Mesendoderm (in vitro differentiated cells): ENCODE measurements around the gene APBB2.
A peak's percentile ranks its signal among the peaks of the same experiment; 100 is the strongest.

Source experiments
- DNase-seq: peaks from one replicate; pipeline ENCODE4 v3.0.0; 2013
- H2AK5ac ChIP-seq: 2 replicates; pipeline ENCODE4 v1.6.1; 2013; ENCODE audit warnings: low read length, inconsistent platforms
- H2BK120ac ChIP-seq: 2 replicates; pipeline ENCODE4 v1.6.1; 2013; ENCODE audit warnings: low read depth, mild to moderate bottlenecking, low read length, moderate library complexity, mixed read lengths
- H2BK15ac ChIP-seq: replicated peaks from 2 replicates; pipeline ENCODE4 v1.6.1; 2013; ENCODE audit warnings: low read depth, mild to moderate bottlenecking, moderate library complexity
- H2BK5ac ChIP-seq: 2 replicates; pipeline ENCODE4 v1.6.1; 2013; ENCODE audit warnings: low read length, inconsistent platforms
- H3K18ac ChIP-seq: 2 replicates; pipeline ENCODE4 v1.6.1; 2013; ENCODE audit warnings: mild to moderate bottlenecking, low read length, mixed read lengths
- H3K23ac ChIP-seq: one replicate; pipeline ENCODE4 v1.6.1; 2013; ENCODE audit warnings: low read length
- H3K27ac ChIP-seq: 2 replicates; pipeline ENCODE4 v1.5.1; 2013; ENCODE audit warnings: low read depth, mild to moderate bottlenecking, inconsistent platforms, low read length, moderate library complexity
- H3K27me3 ChIP-seq: 2 replicates; pipeline ENCODE4 v1.6.1; 2013; ENCODE audit warnings: low read length, control low read depth, mild to moderate bottlenecking, inconsistent platforms; ENCODE audit not compliant: insufficient read depth, poor library complexity
- H3K36me3 ChIP-seq: 2 replicates; pipeline ENCODE4 v1.6.1; 2013; ENCODE audit warnings: low read length, inconsistent platforms; ENCODE audit not compliant: control insufficient read depth, insufficient read depth
- H3K4ac ChIP-seq: one replicate; pipeline ENCODE4 v1.6.1; 2013; ENCODE audit warnings: low read depth, mild to moderate bottlenecking, low read length, moderate library complexity
- H3K4me1 ChIP-seq: 2 replicates; pipeline ENCODE4 v1.6.1; 2013; ENCODE audit warnings: low read depth, low read length, inconsistent platforms; ENCODE audit not compliant: control insufficient read depth
- H3K4me2 ChIP-seq: 2 replicates; pipeline ENCODE4 v1.6.1; 2013; ENCODE audit warnings: low read length
- H3K4me3 ChIP-seq: 2 replicates; pipeline ENCODE4 v1.5.1; 2013; ENCODE audit warnings: mild to moderate bottlenecking, low read length
- H3K56ac ChIP-seq: one replicate; pipeline ENCODE4 v1.6.1; 2013; ENCODE audit warnings: low read length
- H3K79me1 ChIP-seq: 2 replicates; pipeline ENCODE4 v1.6.1; 2013; ENCODE audit warnings: low read length, inconsistent platforms
- H3K79me2 ChIP-seq: 2 replicates; pipeline ENCODE4 v1.6.1; 2013; ENCODE audit warnings: mild to moderate bottlenecking, low read length; ENCODE audit not compliant: control insufficient read depth, insufficient read depth
- H3K9ac ChIP-seq: 2 replicates; pipeline ENCODE4 v1.6.1; 2013; ENCODE audit warnings: low read length, inconsistent platforms
- H4K5ac ChIP-seq: one replicate; pipeline ENCODE4 v1.6.1; 2013; ENCODE audit warnings: low read length
- H4K8ac ChIP-seq: one replicate; pipeline ENCODE4 v1.6.1; 2013; ENCODE audit warnings: low read depth, mild to moderate bottlenecking, control low read depth, low read length, moderate library complexity
- WGBS: extraction: QIAGEN DNeasy Blood & Tissue Kit; methylation state at CpG from one replicate; pipeline ENCODE4 v1.1.7; 2013; ENCODE audit warnings: low lambda C conversion rate, missing lambda C conversion rate; ENCODE audit not compliant: insufficient coverage; ENCODE audit errors: extremely low coverage; 5-methylcytosine and 5-hydroxymethylcytosine counted together

The APBB2 gene

DNA sequence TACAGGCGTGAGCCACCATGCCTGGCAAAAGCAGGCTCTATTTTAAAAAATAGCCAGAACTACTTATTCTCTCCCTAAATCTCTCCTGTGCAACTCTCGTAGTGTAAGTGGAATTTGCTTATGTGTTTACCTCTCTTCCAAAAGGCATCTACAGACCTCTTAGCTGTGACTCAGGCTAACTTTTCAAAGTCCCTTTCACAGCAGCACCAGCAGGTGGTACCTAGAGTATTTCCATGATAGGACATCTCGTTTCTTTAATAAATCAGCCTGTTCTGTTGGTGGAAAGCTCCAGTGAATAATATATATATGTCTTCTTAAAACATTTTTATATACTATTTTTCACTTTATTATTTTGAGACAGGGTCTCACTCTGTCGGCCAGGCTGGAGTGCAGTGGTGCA is 375.6 kb downstream of the APBB2 start:
- H3K4me1 ChIP-seq: peaks cover 2% of the 10 kb centered on the region
- no peak overlapping the region for H3K4me3 ChIP-seq
- H3K4me2 ChIP-seq: no peak overlapping the region
- no peaks in the 10 kb centered on the region for H3K36me3 ChIP-seq
- WGBS: no CpG with 5 or more reads among the region's 4 CpGs
- H3K79me2 ChIP-seq: peaks cover 8% of the 10 kb centered on the region
- no peak overlapping the region for H4K8ac ChIP-seq
- H3K18ac ChIP-seq: no peak overlapping the region
- no peak overlapping the region for H2AK5ac ChIP-seq
- DNase-seq: peak; percentile 50
- H4K5ac ChIP-seq: no peak overlapping the region
- H3K23ac ChIP-seq: no peak overlapping the region
- H2BK120ac ChIP-seq: no peak overlapping the region
- no peaks in the 10 kb centered on the region for H3K27me3 ChIP-seq
- no peak overlapping the region for H2BK15ac ChIP-seq
- H3K9ac ChIP-seq: no peak overlapping the region
- H3K4ac ChIP-seq: no peak overlapping the region
- H3K56ac ChIP-seq: no peak overlapping the region
- H3K79me1 ChIP-seq: peaks cover 8% of the 10 kb centered on the region
- H3K27ac ChIP-seq: no peak overlapping the region
- no peak overlapping the region for H2BK5ac ChIP-seq

- no peak overlapping the region for H2BK15ac ChIP-seq
- H3K4me1 ChIP-seq: peaks cover 2% of the 10 kb centered on the region
- H3K79me2 ChIP-seq: peaks cover 8% of the 10 kb centered on the region
- no peak overlapping the region for H4K5ac ChIP-seq
- no peak overlapping the region for H2BK120ac ChIP-seq
- H3K23ac ChIP-seq: no peak overlapping the region
- no peaks in the 10 kb centered on the region for H3K36me3 ChIP-seq
- no peak overlapping the region for H3K4me3 ChIP-seq
- H4K8ac ChIP-seq: no peak overlapping the region
- no CpG with 5 or more reads among the region's 16 CpGs for WGBS
- no peak for DNase-seq
- H2BK5ac ChIP-seq: no peak overlapping the region
- H3K18ac ChIP-seq: no peak overlapping the region
- no peak overlapping the region for H3K9ac ChIP-seq
- no peak overlapping the region for H3K4me2 ChIP-seq
- H3K79me1 ChIP-seq: peaks cover 10% of the 10 kb centered on the region
- H3K27me3 ChIP-seq: no peaks in the 10 kb centered on the region
- no peak overlapping the region for H2AK5ac ChIP-seq
- H3K56ac ChIP-seq: no peak overlapping the region
- no peak overlapping the region for H3K27ac ChIP-seq
- no peak overlapping the region for H3K4ac ChIP-seq
Measured at GRCh38 chr4:40837094-40837870, 377.1 kb downstream of the APBB2 start.

DNA sequence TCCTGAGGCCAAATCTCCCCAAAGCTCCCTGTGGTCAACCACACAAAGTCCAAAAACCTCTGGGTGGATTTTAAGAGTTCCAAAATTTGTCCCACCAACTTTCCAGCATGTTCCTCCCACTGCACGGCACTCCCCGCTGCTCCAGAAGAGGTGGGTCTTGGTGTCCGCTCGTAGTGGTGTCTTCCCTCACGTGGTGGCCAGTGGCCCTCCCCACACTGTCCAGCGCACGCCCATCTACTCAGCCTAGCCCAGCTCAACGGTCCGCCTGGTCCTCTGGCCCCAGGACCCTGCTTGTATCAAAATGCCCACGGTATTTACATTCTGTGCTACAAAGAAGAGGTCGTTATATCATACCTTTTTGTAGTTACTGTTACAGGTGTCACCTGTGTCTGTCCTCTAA is 381.1 kb downstream of the APBB2 start:
- no peak overlapping the region for H3K18ac ChIP-seq
- no peak overlapping the region for H3K56ac ChIP-seq
- H3K36me3 ChIP-seq: no peaks in the 10 kb centered on the region
- H3K4me3 ChIP-seq: no peak overlapping the region
- H3K79me2 ChIP-seq: peaks cover 2% of the 10 kb centered on the region
- H2BK15ac ChIP-seq: no peak overlapping the region
- no peaks in the 10 kb centered on the region for H3K27me3 ChIP-seq
- WGBS: no CpG with 5 or more reads among the region's 11 CpGs
- no peak overlapping the region for H3K4me2 ChIP-seq
- H2BK5ac ChIP-seq: no peak overlapping the region
- no peak overlapping the region for H3K27ac ChIP-seq
- H3K4ac ChIP-seq: no peak overlapping the region
- no peaks in the 10 kb centered on the region for H3K4me1 ChIP-seq
- H2BK120ac ChIP-seq: no peak overlapping the region
- no peak overlapping the region for H3K9ac ChIP-seq
- no peak for DNase-seq
- H4K8ac ChIP-seq: no peak overlapping the region
- no peak overlapping the region for H4K5ac ChIP-seq
- no peak overlapping the region for H3K23ac ChIP-seq
- H2AK5ac ChIP-seq: no peak overlapping the region
- H3K79me1 ChIP-seq: peaks cover 12% of the 10 kb centered on the region

GRCh38 chr4:40832175-40832574 is 382.2 kb downstream of the APBB2 start:
- Histone ChIP-seq H3K4me3 (no peak overlapping the region), H3K4me2 (no peak overlapping the region), H3K56ac (no peak overlapping the region), H3K4me1 (no peaks in the 10 kb centered on the region), H3K79me2 (peaks cover 2% of the 10 kb centered on the region), H3K9ac (no peak overlapping the region), H3K79me1 (peaks cover 10% of the 10 kb centered on the region), H2BK120ac (no peak overlapping the region), H3K27ac (no peak overlapping the region), H3K23ac (no peak overlapping the region), H2AK5ac (no peak overlapping the region), H4K5ac (no peak overlapping the region), H2BK15ac (no peak overlapping the region), H3K4ac (no peak overlapping the region), H3K36me3 (no peaks in the 10 kb centered on the region), H2BK5ac (no peak overlapping the region), H3K18ac (no peak overlapping the region), H3K27me3 (no peaks in the 10 kb centered on the region), H4K8ac (no peak overlapping the region)
- no peak for DNase-seq
- WGBS: no CpG with 5 or more reads among the region's 11 CpGs

DNA sequence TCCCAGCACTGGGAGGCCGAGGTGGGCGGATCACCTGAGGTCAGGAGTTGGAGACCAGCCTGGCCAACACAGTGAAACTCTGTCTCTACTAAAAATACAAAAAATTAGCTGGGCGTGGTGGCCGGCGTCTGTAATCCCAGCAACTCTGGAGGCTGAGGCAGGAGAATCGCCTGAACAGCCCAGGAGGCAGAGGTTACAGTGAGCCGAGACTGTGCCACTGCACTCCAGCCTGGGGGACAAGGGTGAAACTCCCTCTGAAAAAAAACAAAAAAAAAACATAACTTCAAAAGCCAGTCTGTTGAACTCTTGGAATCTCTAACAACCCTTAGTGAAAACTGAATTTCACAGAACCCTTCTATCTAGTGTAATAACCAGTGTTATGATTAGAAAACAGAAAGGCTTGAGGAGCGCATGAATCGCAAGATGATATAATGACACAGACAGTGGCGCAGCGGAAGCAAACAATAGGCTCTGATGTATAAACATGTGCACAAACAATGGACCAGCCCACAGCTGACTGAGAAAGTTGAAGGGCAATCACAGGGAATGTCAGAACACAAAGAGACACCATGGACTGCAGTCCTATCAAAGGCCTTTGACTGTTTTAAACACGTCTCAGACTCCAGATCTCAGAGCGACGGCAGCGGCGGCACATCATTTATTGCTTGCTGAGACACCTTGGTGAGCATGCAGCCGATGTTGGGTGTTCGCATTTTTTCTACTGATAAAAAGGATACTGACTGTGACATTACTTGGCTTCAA is 383.0 kb downstream of the APBB2 start:
- no peak overlapping the region for H3K9ac ChIP-seq

More for the DNA sequence above, 383.0 kb downstream of the APBB2 start:
- Histone ChIP-seq H3K4me2 (no peak overlapping the region), H3K4ac (no peak overlapping the region), H3K23ac (no peak overlapping the region), H2BK5ac (no peak overlapping the region), H2BK120ac (no peak overlapping the region), H3K79me2 (peaks cover 2% of the 10 kb centered on the region), H3K27ac (no peak overlapping the region), H3K36me3 (no peaks in the 10 kb centered on the region), H3K56ac (no peak overlapping the region), H3K4me3 (no peak overlapping the region), H3K79me1 (peaks cover 10% of the 10 kb centered on the region), H3K27me3 (no peaks in the 10 kb centered on the region), H2BK15ac (no peak overlapping the region), H4K5ac (no peak overlapping the region), H2AK5ac (no peak overlapping the region), H4K8ac (no peak overlapping the region), H3K4me1 (no peaks in the 10 kb centered on the region), H3K18ac (no peak overlapping the region)
- WGBS: no CpG with 5 or more reads among the region's 18 CpGs
- no peak for DNase-seq
